ENCODE measurements around the gene STX7. TPM values are rescaled to one million over a fixed set of nuclear protein-coding genes. Genes with fewer than 3 reads are reported as not detected.

The STX7 gene
- total RNA-seq, 2 donors from 2014 or later = 17.3 to 18.4 TPM

DNA sequence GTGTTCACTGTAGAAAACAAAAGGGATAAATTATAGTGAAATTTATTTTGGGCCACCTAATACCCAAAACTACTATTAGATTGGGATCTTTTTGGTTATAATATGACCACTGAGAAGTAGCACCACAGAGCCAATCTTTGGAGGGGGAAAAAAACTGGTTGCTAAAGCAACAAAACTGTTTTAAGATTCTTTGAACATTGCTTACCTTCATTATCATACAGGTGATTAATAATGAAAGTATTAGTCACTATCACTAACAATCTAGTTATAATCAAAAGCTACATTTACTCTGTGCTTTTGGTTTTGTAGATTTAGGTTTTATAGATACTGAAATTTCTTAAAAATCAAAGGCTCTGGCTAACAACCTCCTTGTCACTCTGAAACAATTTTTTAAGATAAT lies 31.7 kb downstream of the STX7 start:
- H3K9me3 ChIP-seq (ENCODE audit: control insufficient read depth, low read length, poor library complexity, severe bottlenecking) = no peaks in the 10 kb centered on the region
- DNase-seq (no peak), ATAC-seq (no peak)
- Mint-ChIP-seq H3K4me1 (peaks cover 12% of the 10 kb centered on the region), H3K27me3 (no peaks in the 10 kb centered on the region), H3K27ac (no peak overlapping the region), H3K4me3 (no peak overlapping the region), H3K36me3 (ENCODE audit: low read depth) (no peaks in the 10 kb centered on the region)

DNA sequence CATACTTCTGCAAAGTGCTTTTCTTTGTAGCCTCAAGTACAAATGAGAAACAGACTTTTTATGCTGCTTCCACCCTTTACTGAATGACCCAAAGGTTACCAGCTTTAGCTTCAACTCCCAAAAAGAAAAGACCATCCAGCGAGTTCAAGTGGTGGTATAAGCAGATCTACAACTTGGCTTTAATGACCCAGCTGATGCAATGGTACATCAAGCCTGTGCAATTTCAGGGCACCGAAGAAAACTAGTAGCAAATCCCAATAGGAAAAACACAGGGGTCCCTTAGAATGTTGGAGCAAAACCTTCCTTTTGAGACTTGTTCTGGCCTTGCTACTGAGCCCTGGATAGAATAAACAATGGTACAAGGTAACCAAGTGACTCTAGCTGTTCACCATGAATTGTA lies 33.8 kb downstream of the STX7 start:
- Mint-ChIP-seq H3K4me1 (peaks cover 12% of the 10 kb centered on the region), H3K36me3 (ENCODE audit: low read depth) (no peaks in the 10 kb centered on the region), H3K4me3 (no peak overlapping the region), H3K27me3 (no peaks in the 10 kb centered on the region), H3K27ac (no peak overlapping the region)
- no peaks in the 10 kb centered on the region for H3K9me3 ChIP-seq (ENCODE audit: control insufficient read depth, low read length, poor library complexity, severe bottlenecking)
- ATAC-seq (no peak), DNase-seq (no peak)

- H3K4me3 Mint-ChIP-seq = no peak overlapping the region
- DNase-seq (no peak), ATAC-seq (no peak)
- peaks cover 12% of the 10 kb centered on the region for H3K4me1 Mint-ChIP-seq
- H3K9me3 ChIP-seq (ENCODE audit: control insufficient read depth, low read length, poor library complexity, severe bottlenecking) = no peaks in the 10 kb centered on the region
- H3K36me3 Mint-ChIP-seq (ENCODE audit: low read depth) = no peaks in the 10 kb centered on the region
- H3K27me3 Mint-ChIP-seq = no peaks in the 10 kb centered on the region
- H3K27ac Mint-ChIP-seq = no peak overlapping the region
These were observed 34.2 kb downstream of the STX7 start for GRCh38 chr6:132478674-132479073.

- no peaks in the 10 kb centered on the region for H3K27me3 Mint-ChIP-seq
- H3K4me3 Mint-ChIP-seq = no peak overlapping the region
- DNase-seq = no peak
- no peak overlapping the region for H3K27ac Mint-ChIP-seq
- H3K36me3 Mint-ChIP-seq (ENCODE audit: low read depth) = no peaks in the 10 kb centered on the region
- no peaks in the 10 kb centered on the region for H3K9me3 ChIP-seq (ENCODE audit: control insufficient read depth, low read length, poor library complexity, severe bottlenecking)
- peaks cover 12% of the 10 kb centered on the region for H3K4me1 Mint-ChIP-seq
- ATAC-seq = no peak
These were observed 34.6 kb downstream of the STX7 start for GRCh38 chr6:132478266-132478665.

- peaks cover 10% of the 10 kb centered on the region for H3K4me1 Mint-ChIP-seq
- no peaks in the 10 kb centered on the region for H3K9me3 ChIP-seq (ENCODE audit: control insufficient read depth, low read length, poor library complexity, severe bottlenecking)
- H3K4me3 Mint-ChIP-seq = no peak overlapping the region
- H3K36me3 Mint-ChIP-seq (ENCODE audit: low read depth) = no peaks in the 10 kb centered on the region
- ATAC-seq = no peak
- H3K27ac Mint-ChIP-seq = no peak overlapping the region
- no peaks in the 10 kb centered on the region for H3K27me3 Mint-ChIP-seq
- DNase-seq = no peak
These were observed 36.2 kb downstream of the STX7 start for GRCh38 chr6:132476688-132477087.

- H3K4me1 Mint-ChIP-seq = peaks cover 7% of the 10 kb centered on the region
- H3K36me3 Mint-ChIP-seq (ENCODE audit: low read depth) = no peaks in the 10 kb centered on the region
- no peaks in the 10 kb centered on the region for H3K9me3 ChIP-seq (ENCODE audit: control insufficient read depth, low read length, poor library complexity, severe bottlenecking)
- ATAC-seq (no peak), DNase-seq (no peak)
- no peak overlapping the region for H3K27ac Mint-ChIP-seq
- H3K27me3 Mint-ChIP-seq = no peaks in the 10 kb centered on the region
- H3K4me3 Mint-ChIP-seq = no peak overlapping the region
These were observed 37.0 kb downstream of the STX7 start for GRCh38 chr6:132475925-132476324.

DNA sequence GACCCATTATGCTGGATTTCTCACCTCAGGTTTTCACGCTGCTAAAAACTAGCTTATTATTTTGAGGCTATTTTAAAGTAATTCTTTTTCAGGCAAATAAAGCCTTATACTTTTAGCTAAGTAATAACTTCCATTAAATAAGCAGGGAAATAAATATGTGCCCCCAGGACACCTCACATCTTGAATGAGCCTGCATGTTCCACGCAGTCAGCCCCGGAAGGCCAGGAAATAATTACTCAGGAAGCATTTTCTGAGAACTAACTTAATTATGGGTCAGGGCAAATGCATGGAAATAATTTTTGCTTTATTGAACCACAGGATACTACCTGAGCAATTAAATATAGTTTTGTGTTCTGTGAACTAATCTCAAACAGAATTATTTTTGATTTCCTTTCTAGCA lies 41.1 kb downstream of the STX7 start:
- no peak overlapping the region for H3K27ac Mint-ChIP-seq
- no peaks in the 10 kb centered on the region for H3K36me3 Mint-ChIP-seq (ENCODE audit: low read depth)
- no peak for DNase-seq

DNA sequence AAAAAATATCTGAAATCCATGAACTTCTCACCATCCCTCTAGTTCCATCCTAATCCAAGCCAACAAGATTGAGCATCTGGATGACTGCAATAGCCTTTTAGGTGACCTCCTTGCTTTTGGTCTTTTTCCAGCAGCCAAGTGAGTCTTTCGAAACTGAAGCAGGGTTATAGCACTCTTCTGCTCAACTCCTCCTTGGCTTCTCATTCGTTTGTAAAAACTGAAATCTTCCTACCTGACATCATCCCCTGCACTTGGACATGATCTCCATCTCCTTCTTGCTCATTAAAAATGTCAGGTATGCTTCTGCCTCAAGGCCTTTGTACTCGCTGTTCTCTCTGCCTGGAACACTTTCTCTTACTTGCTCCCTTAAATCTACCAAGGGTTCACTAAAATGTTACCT lies 46.0 kb downstream of the STX7 start:
- DNase-seq (no peak), ATAC-seq (no peak)
- Mint-ChIP-seq H3K36me3 (ENCODE audit: low read depth) (peaks cover 5% of the 10 kb centered on the region), H3K4me3 (no peak overlapping the region), H3K27me3 (no peaks in the 10 kb centered on the region), H3K4me1 (peaks cover 3% of the 10 kb centered on the region), H3K27ac (no peak overlapping the region)
- no peaks in the 10 kb centered on the region for H3K9me3 ChIP-seq (ENCODE audit: control insufficient read depth, low read length, poor library complexity, severe bottlenecking)

More for the DNA sequence above, 41.1 kb downstream of the STX7 start:
- no peaks in the 10 kb centered on the region for H3K9me3 ChIP-seq (ENCODE audit: control insufficient read depth, low read length, poor library complexity, severe bottlenecking)
- no peaks in the 10 kb centered on the region for H3K4me1 Mint-ChIP-seq
- no peaks in the 10 kb centered on the region for H3K27me3 Mint-ChIP-seq
- no peak overlapping the region for H3K4me3 Mint-ChIP-seq
- ATAC-seq = no peak

DNA sequence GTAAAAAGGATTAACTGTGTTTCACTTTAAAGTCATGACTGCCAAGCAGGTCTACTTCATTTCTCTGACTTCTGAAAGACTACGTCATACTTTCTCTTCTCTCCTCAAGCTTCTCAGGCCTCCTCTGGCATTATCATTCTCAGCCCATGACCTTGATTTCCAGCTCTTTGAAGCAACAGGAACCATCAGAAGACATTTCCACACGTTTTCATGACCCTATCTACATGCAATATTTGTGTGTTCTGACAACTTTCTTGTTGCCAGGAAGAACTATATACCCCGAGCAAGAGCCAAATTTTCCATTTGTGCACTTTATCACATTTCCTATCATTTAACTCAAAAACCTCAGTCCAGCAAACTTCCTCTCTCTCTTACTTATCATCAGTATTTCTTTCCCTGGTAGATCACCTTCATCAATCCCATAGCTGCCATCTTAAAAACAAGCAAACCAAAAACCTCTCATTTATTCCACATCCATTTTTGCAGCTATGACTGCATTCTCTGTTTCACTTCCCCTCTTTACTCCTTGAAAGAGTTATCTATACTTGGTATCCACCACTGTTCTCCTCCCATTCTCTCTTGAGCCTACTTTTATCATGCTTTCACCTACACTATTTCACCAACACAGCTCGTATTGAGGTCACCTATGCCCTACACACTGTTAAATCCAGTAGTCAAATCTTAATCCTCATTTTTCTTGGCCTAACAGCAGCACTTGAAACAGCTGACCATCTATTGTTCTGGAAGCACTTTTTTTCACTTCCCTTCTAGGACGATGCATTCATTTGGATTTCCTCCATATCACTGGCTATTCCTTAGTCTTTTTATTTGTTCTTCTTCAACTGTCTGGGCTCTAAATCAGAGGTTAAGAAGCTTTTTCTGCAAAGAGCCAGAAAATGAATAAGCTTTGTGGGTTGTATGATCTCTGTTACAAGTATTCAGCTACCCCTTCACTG lies 47.1 kb downstream of the STX7 start:
- H3K9me3 ChIP-seq (ENCODE audit: control insufficient read depth, low read length, poor library complexity, severe bottlenecking) = no peaks in the 10 kb centered on the region
- no peak for ATAC-seq
- Mint-ChIP-seq H3K36me3 (ENCODE audit: low read depth) (peaks cover 5% of the 10 kb centered on the region), H3K27ac (no peak overlapping the region), H3K27me3 (no peaks in the 10 kb centered on the region), H3K4me3 (no peak overlapping the region), H3K4me1 (peaks cover 3% of the 10 kb centered on the region)
- no peak for DNase-seq

- H3K4me3 Mint-ChIP-seq = no peak overlapping the region
- DNase-seq (no peak), ATAC-seq (no peak)
- peaks cover 3% of the 10 kb centered on the region for H3K4me1 Mint-ChIP-seq
- H3K36me3 Mint-ChIP-seq (ENCODE audit: low read depth) = peaks cover 5% of the 10 kb centered on the region
- H3K27me3 Mint-ChIP-seq = no peaks in the 10 kb centered on the region
- no peak overlapping the region for H3K27ac Mint-ChIP-seq
- H3K9me3 ChIP-seq (ENCODE audit: control insufficient read depth, low read length, poor library complexity, severe bottlenecking) = no peaks in the 10 kb centered on the region
These were observed 48.2 kb downstream of the STX7 start for GRCh38 chr6:132464538-132465256.

- no peak for DNase-seq
- no peak overlapping the region for H3K27ac Mint-ChIP-seq
- peaks cover 5% of the 10 kb centered on the region for H3K36me3 Mint-ChIP-seq (ENCODE audit: low read depth)
- no peaks in the 10 kb centered on the region for H3K27me3 Mint-ChIP-seq
- peaks cover 3% of the 10 kb centered on the region for H3K4me1 Mint-ChIP-seq
- ATAC-seq = no peak
- no peak overlapping the region for H3K4me3 Mint-ChIP-seq
- no peaks in the 10 kb centered on the region for H3K9me3 ChIP-seq (ENCODE audit: control insufficient read depth, low read length, poor library complexity, severe bottlenecking)
These were observed 51.0 kb downstream of the STX7 start for GRCh38 chr6:132461958-132462357.

GRCh38 chr6:132459605-132459952 lies 53.3 kb downstream of the STX7 start:
- peaks cover 5% of the 10 kb centered on the region for H3K36me3 Mint-ChIP-seq (ENCODE audit: low read depth)
- ATAC-seq = no peak

GRCh38 chr6:132458887-132459604 lies 53.9 kb downstream of the STX7 start:
- Mint-ChIP-seq H3K36me3 (ENCODE audit: low read depth) (peaks cover 5% of the 10 kb centered on the region), H3K27me3 (no peaks in the 10 kb centered on the region), H3K27ac (no peak overlapping the region), H3K4me3 (no peak overlapping the region), H3K4me1 (peaks cover 3% of the 10 kb centered on the region)
- H3K9me3 ChIP-seq (ENCODE audit: control insufficient read depth, low read length, poor library complexity, severe bottlenecking) = no peaks in the 10 kb centered on the region
- no peak for DNase-seq
- ATAC-seq = no peak

More at GRCh38 chr6:132459605-132459952, 53.3 kb downstream of the STX7 start:
- H3K9me3 ChIP-seq (ENCODE audit: control insufficient read depth, low read length, poor library complexity, severe bottlenecking) = no peaks in the 10 kb centered on the region
- H3K4me3 Mint-ChIP-seq = no peak overlapping the region
- DNase-seq = no peak
- H3K27me3 Mint-ChIP-seq = no peaks in the 10 kb centered on the region
- H3K27ac Mint-ChIP-seq = peak overlapping the region; percentile 8
- peaks cover 3% of the 10 kb centered on the region for H3K4me1 Mint-ChIP-seq

Measured in T-helper 17 cell (primary cell).